Measurements from ENCODE around the gene CCNF.

CCNF gene

DNA sequence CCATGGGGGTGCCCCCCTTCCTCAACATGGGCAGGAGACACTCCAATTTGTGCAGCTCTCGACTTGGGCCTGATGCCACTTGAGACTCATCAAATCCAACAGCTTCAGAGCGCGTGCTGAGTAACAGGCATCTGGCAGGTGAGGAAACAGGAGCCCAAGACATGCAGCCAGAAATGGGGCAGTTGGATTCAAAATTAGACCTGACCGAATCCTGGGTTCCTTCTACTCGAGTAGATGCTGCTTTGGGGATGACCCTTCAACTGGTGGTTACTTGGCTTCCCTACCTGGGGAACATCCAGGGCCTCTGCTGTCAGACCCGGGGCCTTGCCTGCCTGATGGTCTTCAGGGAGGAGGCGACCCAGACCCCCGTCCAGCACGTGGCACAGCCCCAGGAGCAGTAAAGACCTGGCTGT is 41.4 kb downstream of the CCNF start:
- Mint-ChIP-seq H3K9me3 (no peaks in the 10 kb centered on the region), H3K4me1 (peaks cover 32% of the 10 kb centered on the region), H3K27ac (no peak overlapping the region), H3K36me3 (ENCODE audit: low read depth) (no peaks in the 10 kb centered on the region), H3K4me3 (peak overlapping the region; percentile 40), H3K27me3 (ENCODE audit: low read depth, poor library complexity) (no peaks in the 10 kb centered on the region)
- DNase-seq: no peak
- TF ChIP-seq, protein P1, sequence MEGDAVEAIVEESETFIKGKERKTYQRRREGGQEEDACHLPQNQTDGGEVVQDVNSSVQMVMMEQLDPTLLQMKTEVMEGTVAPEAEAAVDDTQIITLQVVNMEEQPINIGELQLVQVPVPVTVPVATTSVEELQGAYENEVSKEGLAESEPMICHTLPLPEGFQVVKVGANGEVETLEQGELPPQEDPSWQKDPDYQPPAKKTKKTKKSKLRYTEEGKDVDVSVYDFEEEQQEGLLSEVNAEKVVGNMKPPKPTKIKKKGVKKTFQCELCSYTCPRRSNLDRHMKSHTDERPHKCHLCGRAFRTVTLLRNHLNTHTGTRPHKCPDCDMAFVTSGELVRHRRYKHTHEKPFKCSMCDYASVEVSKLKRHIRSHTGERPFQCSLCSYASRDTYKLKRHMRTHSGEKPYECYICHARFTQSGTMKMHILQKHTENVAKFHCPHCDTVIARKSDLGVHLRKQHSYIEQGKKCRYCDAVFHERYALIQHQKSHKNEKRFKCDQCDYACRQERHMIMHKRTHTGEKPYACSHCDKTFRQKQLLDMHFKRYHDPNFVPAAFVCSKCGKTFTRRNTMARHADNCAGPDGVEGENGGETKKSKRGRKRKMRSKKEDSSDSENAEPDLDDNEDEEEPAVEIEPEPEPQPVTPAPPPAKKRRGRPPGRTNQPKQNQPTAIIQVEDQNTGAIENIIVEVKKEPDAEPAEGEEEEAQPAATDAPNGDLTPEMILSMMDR (IDR thresholded peaks at IDR 0.05): no peak

DNA sequence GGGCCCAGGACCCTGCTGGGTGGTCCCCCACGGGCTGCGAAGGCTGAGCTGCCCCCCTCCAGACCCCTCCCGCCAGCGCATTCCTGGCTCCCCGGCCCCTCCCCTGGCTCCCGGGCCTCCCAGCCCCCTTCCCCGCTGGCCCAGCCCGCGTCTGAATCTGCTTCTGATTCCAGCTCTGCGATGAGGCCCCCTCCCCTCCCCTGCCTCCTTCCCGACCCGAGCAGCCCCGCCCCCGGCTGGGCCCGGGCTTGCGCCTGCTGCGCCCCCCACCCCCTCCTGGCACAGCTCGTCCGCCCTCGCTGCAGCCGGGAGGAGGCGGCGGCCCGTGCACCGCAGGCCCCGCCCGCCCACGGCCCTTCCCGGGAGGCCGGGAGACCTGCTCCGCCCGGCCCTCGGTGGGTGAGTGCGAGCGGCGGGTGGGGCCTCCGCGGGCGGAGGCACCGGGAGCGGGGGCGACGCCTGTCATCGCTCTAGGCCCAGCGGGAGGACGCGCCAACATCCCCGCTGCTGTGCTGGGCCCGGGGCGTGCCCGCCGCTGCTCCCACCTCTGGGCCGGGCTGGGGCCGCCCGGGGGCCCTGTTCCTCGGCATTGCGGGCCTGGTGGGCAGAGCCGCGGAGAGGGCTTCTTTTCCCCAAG is 41.9 kb downstream of the CCNF start, which contains the start of gene NTN3:
Gene NTN3 (plus strand): TSS at position 282 of the 637 bp plus-strand sequence. CDS start 405 bp downstream, outside the sequence.
- Mint-ChIP-seq H3K36me3 (ENCODE audit: low read depth) (no peaks in the 10 kb centered on the region), H3K4me3 (peak within 1 kb of the TSS; percentile 50), H3K9me3 (no peaks in the 10 kb centered on the region), H3K4me1 (peaks cover 36% of the 10 kb centered on the region), H3K27me3 (ENCODE audit: low read depth, poor library complexity) (peaks cover 5% of the 10 kb centered on the region), H3K27ac (no peak within 1 kb of the TSS)
- DNase-seq: peak; percentile 83
- TF ChIP-seq, protein P1 (IDR thresholded peaks at IDR 0.05): no peak

DNA sequence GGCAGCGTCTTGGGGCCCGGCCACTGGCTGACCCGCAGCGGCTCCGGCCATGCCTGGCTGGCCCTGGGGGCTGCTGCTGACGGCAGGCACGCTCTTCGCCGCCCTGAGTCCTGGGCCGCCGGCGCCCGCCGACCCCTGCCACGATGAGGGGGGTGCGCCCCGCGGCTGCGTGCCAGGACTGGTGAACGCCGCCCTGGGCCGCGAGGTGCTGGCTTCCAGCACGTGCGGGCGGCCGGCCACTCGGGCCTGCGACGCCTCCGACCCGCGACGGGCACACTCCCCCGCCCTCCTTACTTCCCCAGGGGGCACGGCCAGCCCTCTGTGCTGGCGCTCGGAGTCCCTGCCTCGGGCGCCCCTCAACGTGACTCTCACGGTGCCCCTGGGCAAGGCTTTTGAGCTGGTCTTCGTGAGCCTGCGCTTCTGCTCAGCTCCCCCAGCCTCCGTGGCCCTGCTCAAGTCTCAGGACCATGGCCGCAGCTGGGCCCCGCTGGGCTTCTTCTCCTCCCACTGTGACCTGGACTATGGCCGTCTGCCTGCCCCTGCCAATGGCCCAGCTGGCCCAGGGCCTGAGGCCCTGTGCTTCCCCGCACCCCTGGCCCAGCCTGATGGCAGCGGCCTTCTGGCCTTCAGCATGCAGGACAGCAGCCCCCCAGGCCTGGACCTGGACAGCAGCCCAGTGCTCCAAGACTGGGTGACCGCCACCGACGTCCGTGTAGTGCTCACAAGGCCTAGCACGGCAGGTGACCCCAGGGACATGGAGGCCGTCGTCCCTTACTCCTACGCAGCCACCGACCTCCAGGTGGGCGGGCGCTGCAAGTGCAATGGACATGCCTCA is 42.6 kb downstream of the CCNF start:
- no peak for DNase-seq
- Mint-ChIP-seq H3K4me3 (peak overlapping the region; percentile 50), H3K4me1 (peaks cover 38% of the 10 kb centered on the region), H3K27me3 (ENCODE audit: low read depth, poor library complexity) (peaks cover 12% of the 10 kb centered on the region), H3K36me3 (ENCODE audit: low read depth) (no peaks in the 10 kb centered on the region), H3K27ac (no peak overlapping the region), H3K9me3 (no peaks in the 10 kb centered on the region)
- TF ChIP-seq, protein P1 (IDR thresholded peaks at IDR 0.05): no peak

DNA sequence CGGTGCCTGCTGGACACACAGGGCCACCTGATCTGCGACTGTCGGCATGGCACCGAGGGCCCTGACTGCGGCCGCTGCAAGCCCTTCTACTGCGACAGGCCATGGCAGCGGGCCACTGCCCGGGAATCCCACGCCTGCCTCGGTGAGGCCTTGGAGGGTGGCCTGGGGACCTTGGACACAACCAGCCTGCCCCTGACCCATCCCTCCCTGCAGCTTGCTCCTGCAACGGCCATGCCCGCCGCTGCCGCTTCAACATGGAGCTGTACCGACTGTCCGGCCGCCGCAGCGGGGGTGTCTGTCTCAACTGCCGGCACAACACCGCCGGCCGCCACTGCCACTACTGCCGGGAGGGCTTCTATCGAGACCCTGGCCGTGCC is 43.2 kb downstream of the CCNF start:
- Mint-ChIP-seq H3K4me3 (peak overlapping the region; percentile 71), H3K27ac (no peak overlapping the region)

DNA sequence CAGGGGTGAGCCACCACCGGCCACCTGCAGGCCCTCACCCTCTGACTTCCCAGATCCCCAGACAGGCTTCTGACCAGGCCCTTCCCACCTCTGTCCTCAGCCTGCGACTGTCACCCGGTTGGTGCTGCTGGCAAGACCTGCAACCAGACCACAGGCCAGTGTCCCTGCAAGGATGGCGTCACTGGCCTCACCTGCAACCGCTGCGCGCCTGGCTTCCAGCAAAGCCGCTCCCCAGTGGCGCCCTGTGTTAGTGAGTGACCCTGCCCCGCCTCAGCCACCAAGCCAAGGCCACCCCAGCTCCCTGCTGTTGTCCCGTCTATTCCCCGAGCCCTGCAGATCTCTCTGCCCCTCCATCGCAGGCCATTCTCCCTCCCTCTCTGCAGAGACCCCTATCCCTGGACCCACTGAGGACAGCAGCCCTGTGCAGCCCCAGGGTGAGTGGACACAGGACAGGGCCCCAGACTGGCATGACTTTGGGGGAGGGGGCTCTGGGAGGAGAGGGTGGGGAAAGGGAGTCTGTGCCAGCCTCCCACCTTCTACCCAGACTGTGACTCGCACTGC is 43.7 kb downstream of the CCNF start:
- TF ChIP-seq, protein P1 (IDR thresholded peaks at IDR 0.05): no peak
- Mint-ChIP-seq H3K9me3 (no peaks in the 10 kb centered on the region), H3K4me3 (peak overlapping the region; percentile 71), H3K36me3 (ENCODE audit: low read depth) (no peaks in the 10 kb centered on the region), H3K4me1 (peaks cover 45% of the 10 kb centered on the region), H3K27ac (no peak overlapping the region), H3K27me3 (ENCODE audit: low read depth, poor library complexity) (peaks cover 23% of the 10 kb centered on the region)
- DNase-seq: no peak

More for the DNA sequence above, 43.2 kb downstream of the CCNF start:
- DNase-seq: no peak
- Mint-ChIP-seq H3K36me3 (ENCODE audit: low read depth) (no peaks in the 10 kb centered on the region), H3K9me3 (no peaks in the 10 kb centered on the region), H3K27me3 (ENCODE audit: low read depth, poor library complexity) (peaks cover 19% of the 10 kb centered on the region), H3K4me1 (peaks cover 40% of the 10 kb centered on the region)
- TF ChIP-seq, protein P1 (IDR thresholded peaks at IDR 0.05): no peak

Data from nephron progenitor cell (in vitro differentiated cells).